Ovary (tissue), 9 donors: ENCODE measurements around the gene HIPK4. TPM values are rescaled to one million over a fixed set of nuclear protein-coding genes. Genes with fewer than 3 reads are reported as not detected.
A peak's percentile ranks its signal among the peaks of the same experiment; 100 is the strongest.

Experiments
- DNase-seq, 5 donors: peaks; one replicate each; pipeline ENCODE4 v3.0.0-alpha.2; 2019 to 2020
- H3K27ac ChIP-seq, 2 donors: fragments of 200-600 bp; one replicate each; pipeline versions ENCODE4 v1.5.1 to v1.8.0; 2019 to 2022
- H3K27me3 ChIP-seq: fragments of 200-600 bp; one replicate; pipeline ENCODE4 v1.8.0; 2022
- H3K36me3 ChIP-seq: fragments of 200-600 bp; sonication (generic); one replicate; pipeline ENCODE4 v1.5.1; 2019
- H3K4me1 ChIP-seq: one replicate; pipeline ENCODE4 v1.8.1; 2013; ENCODE audit warnings: mild to moderate bottlenecking, moderate library complexity; ENCODE audit not compliant: insufficient read depth
- H3K4me3 ChIP-seq: fragments of 200-600 bp; sonication (generic); one replicate; pipeline ENCODE4 v1.5.1; 2017
- H3K9me3 ChIP-seq, 2 donors: fragments of 200-600 bp in 1 of 2; sonication (generic) in 1 of 2; one replicate each; pipeline versions ENCODE4 v1.5.1 to v1.8.1; 2013 to 2019; ENCODE audit warnings: mild to moderate bottlenecking in 1 of 2, moderate library complexity in 1 of 2
- EP300 ChIP-seq: sonication (generic); formaldehyde crosslinking; IDR thresholded peaks from one replicate; pipeline ENCODE4 v1.6.1; 2017; ENCODE audit warnings: antibody characterized with exemption
- POLR2A ChIP-seq: fragments of 450-650 bp; IDR thresholded peaks from one replicate; pipeline ENCODE4 v1.6.1; 2017; ENCODE audit warnings: antibody characterized with exemption, mild to moderate bottlenecking, moderate library complexity
- WGBS, 3 donors: extraction: QIAGEN DNeasy Blood & Tissue Kit in 1 of 3; methylation state at CpG; one replicate each; pipeline versions ENCODE4 v1.1.5 to v1.1.7; 2013 to 2017; 5-methylcytosine and 5-hydroxymethylcytosine counted together
- intact Hi-C, 4 donors: fragments of 100-400 bp; cut with DNase I; formaldehyde crosslinking; loops; one replicate each; pipeline versions ENCODE4 v1.11.0 to v1.15.1; 2022 to 2023
- polyA plus RNA-seq, 2 donors: library from polyadenylated mRNA; stranded (reverse); fragments of 200-250 nt in 1 of 2; fragments of 350-450 nt in 1 of 2; fragmentation: Illumina TruSeq in 1 of 2; extraction: RNeasy Lipid Tissue Mini Kit (QIAGEN cat#74804) in 1 of 2; gene quantifications; one replicate each; pipeline ENCODE4 v1.2.3, GENCODE V29; 2013 to 2014
- total RNA-seq, 7 donors: library from RNA; depleted of rRNA in 2 of 7; stranded (reverse); fragments of >200 nt in 2 of 7; fragmentation: NEBNext Ultra II Directional in 3 of 7; extraction: Animal tissue kit (Norgen Biotek cat#: 25700) in 3 of 7; gene quantifications; one replicate each; pipeline versions ENCODE4 v1.1.0 to v1.2.4, GENCODE V29; 2016 to 2023
- TF ChIP-seq, protein P1 (sequence below), 3 donors: fragments of 450-650 bp in 2 of 3; fragments of 200-600 bp in 1 of 3; IDR thresholded peaks; one replicate each; pipeline versions ENCODE4 v1.5.1 to v1.8.0; 2016 to 2022; ENCODE audit warnings: antibody characterized with exemption in 3 of 3, mild to moderate bottlenecking in 1 of 3
- donor health status: DM: no; HTN: no; CAD: no; lungs with moderate emphysema.
- donor health status: DM: no; HTN: no; CAD: no.
- donor health status: Bipolar disorder and iron deficiency.
- donor health status: DM: yes; HTN: yes; CAD: no.
- donor health status: DM: no; HTN: no; CAD: no.
- donor health status: DM: yes; HTN: yes; CAD: no.

The HIPK4 gene
- total and polyA plus RNA-seq, 9 donors: 0.11 to 0.35 (median 0.13) TPM; not detected in 4

DNA sequence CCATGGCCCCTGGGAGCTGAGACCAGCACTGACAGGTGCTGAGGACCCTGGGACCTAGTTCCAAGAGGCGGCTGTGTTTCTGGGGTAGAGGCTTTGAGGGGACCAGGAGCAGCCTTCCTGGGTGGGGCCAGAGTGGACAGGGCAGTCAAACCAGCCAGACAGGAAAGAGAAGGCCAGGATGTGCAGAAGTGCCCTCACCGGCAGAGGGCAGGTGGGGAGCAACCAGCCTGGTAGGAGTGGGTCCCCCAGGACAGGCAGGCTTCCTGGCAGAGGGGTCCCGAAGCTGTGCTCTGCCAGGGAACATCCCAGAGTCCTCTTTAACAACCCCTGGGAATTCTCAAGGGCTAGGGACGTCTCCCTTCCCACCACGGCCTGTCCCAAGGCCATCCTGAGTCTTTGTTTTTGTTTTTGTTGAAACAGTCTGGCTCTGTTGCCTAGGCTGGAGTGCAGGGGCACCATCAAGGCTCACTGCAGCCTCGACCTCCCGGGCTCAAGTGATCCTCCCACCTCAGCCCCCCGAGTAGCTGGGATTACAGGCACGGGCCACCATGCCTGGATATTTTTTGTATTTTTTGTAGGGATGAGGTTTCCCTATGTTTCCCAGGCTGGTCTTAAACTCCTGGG lies 3.0 kb upstream of the HIPK4 start:
- Histone ChIP-seq H3K27ac (no peak overlapping the region), H3K27me3 (no peaks in the 10 kb centered on the region), H3K36me3 (no peaks in the 10 kb centered on the region), H3K4me1 (peaks cover 2% of the 10 kb centered on the region), H3K9me3 (no peaks in the 10 kb centered on the region), H3K4me3 (no peak overlapping the region)
- DNase-seq: no peak
- intact Hi-C loops: no loop called here
- WGBS, 3 donors: 15 to 33% (median 15%) methylated on average over 9 of the region's 9 CpGs
- TF ChIP-seq, protein P1, sequence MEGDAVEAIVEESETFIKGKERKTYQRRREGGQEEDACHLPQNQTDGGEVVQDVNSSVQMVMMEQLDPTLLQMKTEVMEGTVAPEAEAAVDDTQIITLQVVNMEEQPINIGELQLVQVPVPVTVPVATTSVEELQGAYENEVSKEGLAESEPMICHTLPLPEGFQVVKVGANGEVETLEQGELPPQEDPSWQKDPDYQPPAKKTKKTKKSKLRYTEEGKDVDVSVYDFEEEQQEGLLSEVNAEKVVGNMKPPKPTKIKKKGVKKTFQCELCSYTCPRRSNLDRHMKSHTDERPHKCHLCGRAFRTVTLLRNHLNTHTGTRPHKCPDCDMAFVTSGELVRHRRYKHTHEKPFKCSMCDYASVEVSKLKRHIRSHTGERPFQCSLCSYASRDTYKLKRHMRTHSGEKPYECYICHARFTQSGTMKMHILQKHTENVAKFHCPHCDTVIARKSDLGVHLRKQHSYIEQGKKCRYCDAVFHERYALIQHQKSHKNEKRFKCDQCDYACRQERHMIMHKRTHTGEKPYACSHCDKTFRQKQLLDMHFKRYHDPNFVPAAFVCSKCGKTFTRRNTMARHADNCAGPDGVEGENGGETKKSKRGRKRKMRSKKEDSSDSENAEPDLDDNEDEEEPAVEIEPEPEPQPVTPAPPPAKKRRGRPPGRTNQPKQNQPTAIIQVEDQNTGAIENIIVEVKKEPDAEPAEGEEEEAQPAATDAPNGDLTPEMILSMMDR (IDR thresholded peaks at IDR 0.05): no peak
- no peak for TF ChIP-seq POLR2A
- no peak for TF ChIP-seq EP300

DNA sequence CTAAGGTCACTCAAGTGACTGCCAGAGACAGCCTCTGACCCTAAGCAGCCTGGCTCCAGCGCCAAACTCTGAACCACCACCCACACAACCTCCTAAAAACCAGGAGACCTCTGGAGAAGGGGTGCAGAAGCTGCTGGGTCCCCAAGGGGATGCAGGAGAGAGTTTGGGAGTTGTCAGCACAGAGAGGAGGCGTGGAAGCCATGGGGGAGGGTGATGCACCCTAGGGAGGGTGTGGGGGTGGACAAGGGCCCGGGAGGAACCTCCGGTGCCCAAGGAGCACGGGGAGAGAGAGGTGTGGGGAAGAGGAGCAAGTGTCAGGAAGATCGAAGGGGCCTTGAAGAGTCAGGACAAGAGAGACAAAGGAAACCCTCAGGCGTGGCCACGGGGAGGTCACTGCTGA lies 2.1 kb upstream of the HIPK4 start:
- no peaks in the 10 kb centered on the region for H3K27me3 ChIP-seq
- TF ChIP-seq, protein P1 (IDR thresholded peaks at IDR 0.05): no peak
- TF ChIP-seq POLR2A (no peak), EP300 (no peak)
- no peaks in the 10 kb centered on the region for H3K9me3 ChIP-seq
- peaks cover 2% of the 10 kb centered on the region for H3K4me1 ChIP-seq
- H3K27ac ChIP-seq: no peak overlapping the region
- DNase-seq: no peak
- whole genome bisulfite sequencing, 3 donors: 62 to 77% (median 72%) methylated on average over 8 of the region's 8 CpGs
- H3K36me3 ChIP-seq: no peaks in the 10 kb centered on the region
- H3K4me3 ChIP-seq: no peak overlapping the region
- intact Hi-C loops: no loop called here

DNA sequence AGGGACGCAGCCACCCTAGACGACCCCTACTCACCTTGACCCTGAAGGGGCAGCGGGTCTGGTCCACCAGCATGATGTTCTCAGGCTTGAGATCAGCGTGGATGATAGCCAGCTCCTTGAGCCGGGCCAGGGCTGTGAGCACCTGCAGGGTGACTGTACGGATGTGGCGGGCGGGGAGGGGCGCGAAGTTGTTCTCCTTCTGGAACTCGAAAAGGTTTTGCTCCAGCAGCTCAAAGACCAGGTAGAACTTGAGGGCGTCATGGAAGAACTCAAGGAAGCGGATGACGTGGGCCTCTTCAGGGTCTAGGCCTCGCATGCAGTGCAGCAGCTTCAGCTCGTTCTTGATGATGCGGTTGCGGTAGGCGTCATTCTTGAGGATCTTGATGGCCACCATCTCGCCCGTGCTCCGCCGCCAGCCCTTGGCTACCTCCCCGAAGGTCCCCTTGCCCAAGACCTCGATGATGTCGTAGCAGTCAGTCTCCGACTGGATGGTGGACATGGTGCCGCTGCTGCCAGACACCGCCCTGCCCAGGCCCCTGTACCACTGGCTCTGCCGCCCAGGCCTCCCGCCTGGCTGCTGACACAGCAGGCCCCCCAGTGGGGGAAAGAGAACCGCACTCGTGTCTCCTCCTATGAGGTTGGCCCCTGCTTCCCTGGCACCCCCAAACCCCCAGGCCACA lies 437 bp downstream of the HIPK4 start:
- Histone ChIP-seq H3K36me3 (no peaks in the 10 kb centered on the region), H3K27ac (no peak overlapping the region), H3K27me3 (no peaks in the 10 kb centered on the region), H3K4me1 (peaks cover 2% of the 10 kb centered on the region), H3K4me3 (no peak overlapping the region), H3K9me3 (no peaks in the 10 kb centered on the region)
- 93 to 95% (median 95%) methylated on average over 33 of the region's 33 CpGs for WGBS, 3 donors
- intact Hi-C loops: no loop called here
- DNase-seq: peak in 1 of 5 donors; percentile 18
- no peak for TF ChIP-seq EP300
- TF ChIP-seq, protein P1 (IDR thresholded peaks at IDR 0.05): no peak
- TF ChIP-seq POLR2A: no peak

DNA sequence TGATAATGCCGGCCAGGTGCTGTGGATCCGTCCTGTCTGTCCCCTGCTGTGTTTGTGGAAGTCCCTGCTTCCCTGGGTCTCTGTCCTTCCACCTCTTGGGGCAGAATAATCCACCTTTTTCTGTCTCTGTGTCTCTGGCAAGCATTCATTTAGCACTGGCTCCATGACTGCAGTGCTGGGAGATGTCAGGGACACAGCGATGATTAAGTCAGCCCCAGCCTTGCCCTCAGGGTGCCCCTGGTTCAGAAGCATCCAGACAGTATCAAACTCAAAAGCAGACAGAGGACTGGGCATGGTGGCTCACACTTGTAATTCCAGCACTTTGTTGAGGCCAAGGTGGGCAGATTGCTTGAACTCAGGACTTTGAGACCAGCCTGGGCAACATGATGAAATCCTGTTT lies 1.5 kb downstream of the HIPK4 start:
- no peak for DNase-seq
- 71 to 88% (median 78%) methylated on average over 3 of the region's 3 CpGs for WGBS, 3 donors
- Histone ChIP-seq H3K27me3 (no peaks in the 10 kb centered on the region), H3K36me3 (no peaks in the 10 kb centered on the region), H3K9me3 (no peaks in the 10 kb centered on the region), H3K4me3 (no peak overlapping the region), H3K27ac (no peak overlapping the region), H3K4me1 (peaks cover 2% of the 10 kb centered on the region)
- intact Hi-C loops: no loop called here
- TF ChIP-seq EP300 (no peak), POLR2A (no peak)
- TF ChIP-seq, protein P1 (IDR thresholded peaks at IDR 0.05): no peak
